Measurements from ENCODE around the gene MAD1L1. TPM values are rescaled to one million over a fixed set of nuclear protein-coding genes. Genes with fewer than 3 reads are reported as not detected.
A peak's percentile ranks its signal among the peaks of the same experiment; 100 is the strongest.

Gene MAD1L1
- total RNA-seq, 2 donors from 2014 or later: 46.7 to 66.0 TPM

- H3K27me3 Mint-ChIP-seq: no peaks in the 10 kb centered on the region
Measured at GRCh38 chr7:2008101-2008935, 224.4 kb downstream of the MAD1L1 start.

GRCh38 chr7:2007551-2007950 lies 225.2 kb downstream of the MAD1L1 start:
- Mint-ChIP-seq H3K4me1 (peaks cover 7% of the 10 kb centered on the region), H3K36me3 (ENCODE audit: low read depth) (no peaks in the 10 kb centered on the region), H3K27me3 (no peaks in the 10 kb centered on the region), H3K4me3 (no peak overlapping the region), H3K9me3 (no peaks in the 10 kb centered on the region), H3K27ac (no peak overlapping the region)
- ATAC-seq (replicated peaks): no peak

More at GRCh38 chr7:2008101-2008935, 224.4 kb downstream of the MAD1L1 start:
- Mint-ChIP-seq H3K27ac (no peak overlapping the region), H3K4me1 (peaks cover 7% of the 10 kb centered on the region), H3K4me3 (no peak overlapping the region), H3K36me3 (ENCODE audit: low read depth) (peaks cover 4% of the 10 kb centered on the region), H3K9me3 (no peaks in the 10 kb centered on the region)
- ATAC-seq (replicated peaks): no peak

GRCh38 chr7:2006921-2007381 lies 225.8 kb downstream of the MAD1L1 start:
- H3K9me3 Mint-ChIP-seq: no peaks in the 10 kb centered on the region
- H3K4me3 Mint-ChIP-seq: no peak overlapping the region
- no peak for ATAC-seq (replicated peaks)
- H3K27ac Mint-ChIP-seq: no peak overlapping the region
- peaks cover 7% of the 10 kb centered on the region for H3K4me1 Mint-ChIP-seq
- H3K27me3 Mint-ChIP-seq: no peaks in the 10 kb centered on the region
- no peaks in the 10 kb centered on the region for H3K36me3 Mint-ChIP-seq (ENCODE audit: low read depth)

GRCh38 chr7:2006231-2006771 lies 226.4 kb downstream of the MAD1L1 start:
- Mint-ChIP-seq H3K36me3 (ENCODE audit: low read depth) (no peaks in the 10 kb centered on the region), H3K4me1 (peaks cover 7% of the 10 kb centered on the region), H3K27ac (peak overlapping the region; percentile 26), H3K4me3 (no peak overlapping the region), H3K27me3 (no peaks in the 10 kb centered on the region), H3K9me3 (no peaks in the 10 kb centered on the region)
- no peak for ATAC-seq (replicated peaks)

GRCh38 chr7:2005786-2006185 lies 227.0 kb downstream of the MAD1L1 start:
- no peaks in the 10 kb centered on the region for H3K36me3 Mint-ChIP-seq (ENCODE audit: low read depth)
- H3K9me3 Mint-ChIP-seq: no peaks in the 10 kb centered on the region
- no peaks in the 10 kb centered on the region for H3K27me3 Mint-ChIP-seq
- H3K4me1 Mint-ChIP-seq: peaks cover 7% of the 10 kb centered on the region
- no peak overlapping the region for H3K4me3 Mint-ChIP-seq
- peak overlapping the region; percentile 26 for H3K27ac Mint-ChIP-seq
- ATAC-seq (replicated peaks): no peak

- Mint-ChIP-seq H3K27ac (peak overlapping the region; percentile 26), H3K4me3 (no peak overlapping the region), H3K36me3 (ENCODE audit: low read depth) (no peaks in the 10 kb centered on the region), H3K9me3 (no peaks in the 10 kb centered on the region), H3K4me1 (peaks cover 7% of the 10 kb centered on the region), H3K27me3 (no peaks in the 10 kb centered on the region)
- no peak for ATAC-seq (replicated peaks)
Measured at GRCh38 chr7:2004841-2005725, 227.7 kb downstream of the MAD1L1 start.

GRCh38 chr7:2003931-2004812 lies 228.6 kb downstream of the MAD1L1 start:
- Mint-ChIP-seq H3K36me3 (ENCODE audit: low read depth) (no peaks in the 10 kb centered on the region), H3K4me3 (no peak overlapping the region), H3K9me3 (no peaks in the 10 kb centered on the region), H3K27ac (no peak overlapping the region), H3K27me3 (no peaks in the 10 kb centered on the region), H3K4me1 (peaks cover 7% of the 10 kb centered on the region)
- ATAC-seq (replicated peaks): no peak

GRCh38 chr7:2003451-2003930 lies 229.3 kb downstream of the MAD1L1 start:
- Mint-ChIP-seq H3K27me3 (no peaks in the 10 kb centered on the region), H3K4me1 (peaks cover 7% of the 10 kb centered on the region), H3K9me3 (no peaks in the 10 kb centered on the region), H3K4me3 (no peak overlapping the region), H3K36me3 (ENCODE audit: low read depth) (no peaks in the 10 kb centered on the region), H3K27ac (no peak overlapping the region)
- ATAC-seq (replicated peaks): no peak

GRCh38 chr7:2002561-2003450 lies 229.9 kb downstream of the MAD1L1 start:
- Mint-ChIP-seq H3K4me1 (peaks cover 7% of the 10 kb centered on the region), H3K4me3 (no peak overlapping the region), H3K36me3 (ENCODE audit: low read depth) (no peaks in the 10 kb centered on the region), H3K9me3 (no peaks in the 10 kb centered on the region), H3K27me3 (no peaks in the 10 kb centered on the region), H3K27ac (no peak overlapping the region)
- ATAC-seq (replicated peaks): no peak

GRCh38 chr7:2001601-2002442 lies 230.9 kb downstream of the MAD1L1 start:
- H3K27me3 Mint-ChIP-seq: no peaks in the 10 kb centered on the region
- H3K27ac Mint-ChIP-seq: no peak overlapping the region
- ATAC-seq (replicated peaks): no peak

GRCh38 chr7:2000746-2001321 lies 231.9 kb downstream of the MAD1L1 start:
- Mint-ChIP-seq H3K4me3 (no peak overlapping the region), H3K9me3 (no peaks in the 10 kb centered on the region), H3K4me1 (peaks cover 3% of the 10 kb centered on the region), H3K27ac (no peak overlapping the region), H3K27me3 (no peaks in the 10 kb centered on the region), H3K36me3 (ENCODE audit: low read depth) (no peaks in the 10 kb centered on the region)
- ATAC-seq (replicated peaks): no peak

More at GRCh38 chr7:2001601-2002442, 230.9 kb downstream of the MAD1L1 start:
- Mint-ChIP-seq H3K36me3 (ENCODE audit: low read depth) (no peaks in the 10 kb centered on the region), H3K4me3 (no peak overlapping the region), H3K9me3 (no peaks in the 10 kb centered on the region), H3K4me1 (peaks cover 7% of the 10 kb centered on the region)

GRCh38 chr7:2000153-2000687 lies 232.5 kb downstream of the MAD1L1 start:
- no peaks in the 10 kb centered on the region for H3K27me3 Mint-ChIP-seq
- no peak for ATAC-seq (replicated peaks)
- no peaks in the 10 kb centered on the region for H3K36me3 Mint-ChIP-seq (ENCODE audit: low read depth)
- no peaks in the 10 kb centered on the region for H3K9me3 Mint-ChIP-seq
- no peak overlapping the region for H3K4me3 Mint-ChIP-seq
- peak overlapping the region; percentile 41 for H3K27ac Mint-ChIP-seq
- H3K4me1 Mint-ChIP-seq: no peaks in the 10 kb centered on the region

Data from activated T-helper 17 cell treated with anti-CD3 and anti-CD28 coated beads, Interleukin-2, amount 50 U/mL, for 72 hours (primary cell).